HG02642 (cell line): ENCODE measurements around the gene CD99.

Experiments used
- ATAC-seq: cut with Tn5 transposase; IDR thresholded peaks from one replicate; pipeline ENCODE4 v1.9.1; 2021; ENCODE audit warnings: mild to moderate bottlenecking; ENCODE audit not compliant: unreplicated experiment, poor library complexity

Gene CD99

GRCh38 chrX:2690856-2691542 is at the start of gene CD99:
Gene CD99 (plus strand): TSS chrX:2691295. CDS start chrX:2691361, 66 bp downstream.
- peak; percentile 92 for ATAC-seq

- ATAC-seq: no peak
Measured at GRCh38 chrX:2642146-2642545, 48.9 kb upstream of the CD99 start.

GRCh38 chrX:2642791-2643190 is 48.3 kb upstream of the CD99 start:
- ATAC-seq: no peak

GRCh38 chrX:2643880-2644279 is 47.2 kb upstream of the CD99 start:
- no peak for ATAC-seq

- no peak for ATAC-seq
Measured at GRCh38 chrX:2645563-2645962, 45.5 kb upstream of the CD99 start.

- ATAC-seq: no peak
Measured at GRCh38 chrX:2647627-2648026, 43.5 kb upstream of the CD99 start.

GRCh38 chrX:2650037-2650436 is 41.1 kb upstream of the CD99 start:
- ATAC-seq: no peak

GRCh38 chrX:2650865-2651264 is 40.2 kb upstream of the CD99 start:
- no peak for ATAC-seq

- no peak for ATAC-seq
Measured at GRCh38 chrX:2652106-2652505, 39.0 kb upstream of the CD99 start.

GRCh38 chrX:2654436-2655340 is 36.4 kb upstream of the CD99 start:
- ATAC-seq: no peak

- ATAC-seq: no peak
Measured at GRCh38 chrX:2656257-2656836, 34.7 kb upstream of the CD99 start.

- no peak for ATAC-seq
Measured at GRCh38 chrX:2657532-2658113, 33.5 kb upstream of the CD99 start.

GRCh38 chrX:2658585-2659292 is 32.4 kb upstream of the CD99 start:
- no peak for ATAC-seq

- ATAC-seq: no peak
Measured at GRCh38 chrX:2662586-2662985, 28.5 kb upstream of the CD99 start.

- no peak for ATAC-seq
Measured at GRCh38 chrX:2664502-2664901, 26.6 kb upstream of the CD99 start.

GRCh38 chrX:2665387-2666304 is 25.4 kb upstream of the CD99 start:
- ATAC-seq: no peak

GRCh38 chrX:2666491-2666890 is 24.6 kb upstream of the CD99 start:
- ATAC-seq: no peak

- no peak for ATAC-seq
Measured at GRCh38 chrX:2670978-2671377, 20.1 kb upstream of the CD99 start.

GRCh38 chrX:2672084-2672483 is 19.0 kb upstream of the CD99 start:
- ATAC-seq: no peak
